Measurements from ENCODE around the gene MORF4L1.
"Not testable (repeated sequence)": the region's sequence is repeated elsewhere in the genome, so short reads cannot be mapped to it uniquely, and the experiment has no call there.

MORF4L1 gene

GRCh38 chr15:78902281-78903032 lies 29.8 kb downstream of the MORF4L1 start:
- DNase-seq, result not testable (repeated sequence)

GRCh38 chr15:78904599-78905358 lies 32.1 kb downstream of the MORF4L1 start:
- no peak for DNase-seq

- no peak for DNase-seq
Measured at GRCh38 chr15:78906316-78906620, 33.6 kb downstream of the MORF4L1 start.

- no peak for DNase-seq
Measured at GRCh38 chr15:78907577-78907976, 34.9 kb downstream of the MORF4L1 start.

- no peak for DNase-seq
Measured at GRCh38 chr15:78909160-78909695, 36.5 kb downstream of the MORF4L1 start.

- DNase-seq, result no peak
Measured at GRCh38 chr15:78909791-78910228, 37.1 kb downstream of the MORF4L1 start.

- no peak for DNase-seq
Measured at GRCh38 chr15:78910271-78910670, 37.6 kb downstream of the MORF4L1 start.

- no peak for DNase-seq
Measured at GRCh38 chr15:78912316-78912715, 39.6 kb downstream of the MORF4L1 start.

- no peak for DNase-seq
Measured at GRCh38 chr15:78913012-78913411, 40.3 kb downstream of the MORF4L1 start.

- DNase-seq, result no peak
Measured at GRCh38 chr15:78914027-78914764, 41.5 kb downstream of the MORF4L1 start.

GRCh38 chr15:78915341-78916087 lies 42.8 kb downstream of the MORF4L1 start:
- no peak for DNase-seq

- DNase-seq, result no peak
Measured at GRCh38 chr15:78916088-78916487, 43.4 kb downstream of the MORF4L1 start.

GRCh38 chr15:78917888-78918287 lies 45.2 kb downstream of the MORF4L1 start:
- DNase-seq, result no peak

GRCh38 chr15:78921517-78921916 lies 48.8 kb downstream of the MORF4L1 start:
- DNase-seq, result no peak

GRCh38 chr15:78921940-78922339 lies 49.2 kb downstream of the MORF4L1 start:
- DNase-seq, result no peak

- DNase-seq, result peak; percentile 79
Measured at GRCh38 chr15:78922527-78922926, 49.8 kb downstream of the MORF4L1 start.

- no peak for DNase-seq
Measured at GRCh38 chr15:78923015-78923414, 50.3 kb downstream of the MORF4L1 start.

- DNase-seq, result no peak
Measured at GRCh38 chr15:78923480-78924360, 51.0 kb downstream of the MORF4L1 start.

GRCh38 chr15:78925076-78925624 lies 52.5 kb downstream of the MORF4L1 start:
- DNase-seq, result no peak

- no peak for DNase-seq
Measured at GRCh38 chr15:78925956-78926743, 53.5 kb downstream of the MORF4L1 start.

All from femur (tissue), 1 donor.